Vagina (tissue), 2 donors: ENCODE data around the gene TBC1D17. TPM values are rescaled to one million over a fixed set of nuclear protein-coding genes. Genes with fewer than 3 reads are reported as not detected.

Experiments
- DNase-seq, 2 donors: peaks; one replicate each; pipeline ENCODE4 v3.0.0-alpha.2; 2017; ENCODE audit errors: extremely low spot score in 2 of 2
- H3K27ac ChIP-seq: fragments of 200-600 bp; sonication (generic); one replicate; pipeline ENCODE4 v1.5.1; 2019
- H3K27me3 ChIP-seq: fragments of 200-600 bp; sonication (generic); one replicate; pipeline ENCODE4 v1.5.1; 2019
- H3K36me3 ChIP-seq, 2 donors: fragments of 200-600 bp; sonication (generic); one replicate each; pipeline ENCODE4 v1.5.1; 2017 to 2019
- H3K4me1 ChIP-seq: fragments of 200-600 bp; sonication (generic); one replicate; pipeline ENCODE4 v1.5.1; 2019
- H3K4me3 ChIP-seq, 2 donors: fragments of 200-600 bp; sonication (generic); 1 replicate in 1 of 2; 2 replicates in 1 of 2; pipeline ENCODE4 v1.5.1; 2016 to 2019
- H3K9me3 ChIP-seq: fragments of 200-600 bp; sonication (generic); one replicate; pipeline ENCODE4 v1.5.1; 2019
- POLR2A ChIP-seq, 2 donors: fragments of 450-650 bp; IDR thresholded peaks; one replicate each; pipeline ENCODE4 v1.6.1; 2017; ENCODE audit warnings: antibody characterized with exemption in 2 of 2, mild to moderate bottlenecking in 2 of 2, moderate library complexity in 2 of 2
- POLR2AphosphoS5 ChIP-seq, 2 donors: sonication (generic); formaldehyde crosslinking; IDR thresholded peaks; one replicate each; pipeline ENCODE4 v1.9.0; 2017; ENCODE audit warnings: antibody characterized with exemption in 2 of 2, mild to moderate bottlenecking in 2 of 2, low read depth in 1 of 2; ENCODE audit not compliant: insufficient read depth in 1 of 2
- intact Hi-C: fragments of 100-400 bp; cut with DNase I; formaldehyde crosslinking; loops from one replicate; pipeline ENCODE4 v1.15.1; 2023
- total RNA-seq: library from RNA; depleted of rRNA; stranded (reverse); fragments of >200 nt; gene quantifications from one replicate; pipeline ENCODE4 v1.2.3, GENCODE V29; 2016
- TF ChIP-seq, protein P1 (sequence below), 3 experiments: fragments of 450-650 bp in 2 of 3; fragments of 200-600 bp in 1 of 3; sonication (generic) in 1 of 3; IDR thresholded peaks; one replicate each; pipeline ENCODE4 v1.5.1; 2017 to 2019; ENCODE audit warnings: antibody characterized with exemption in 3 of 3, mild to moderate bottlenecking in 2 of 3, moderate library complexity in 2 of 3

Gene TBC1D17
- total RNA-seq, 1 donor from 2014 or later = 34.9 TPM

DNA sequence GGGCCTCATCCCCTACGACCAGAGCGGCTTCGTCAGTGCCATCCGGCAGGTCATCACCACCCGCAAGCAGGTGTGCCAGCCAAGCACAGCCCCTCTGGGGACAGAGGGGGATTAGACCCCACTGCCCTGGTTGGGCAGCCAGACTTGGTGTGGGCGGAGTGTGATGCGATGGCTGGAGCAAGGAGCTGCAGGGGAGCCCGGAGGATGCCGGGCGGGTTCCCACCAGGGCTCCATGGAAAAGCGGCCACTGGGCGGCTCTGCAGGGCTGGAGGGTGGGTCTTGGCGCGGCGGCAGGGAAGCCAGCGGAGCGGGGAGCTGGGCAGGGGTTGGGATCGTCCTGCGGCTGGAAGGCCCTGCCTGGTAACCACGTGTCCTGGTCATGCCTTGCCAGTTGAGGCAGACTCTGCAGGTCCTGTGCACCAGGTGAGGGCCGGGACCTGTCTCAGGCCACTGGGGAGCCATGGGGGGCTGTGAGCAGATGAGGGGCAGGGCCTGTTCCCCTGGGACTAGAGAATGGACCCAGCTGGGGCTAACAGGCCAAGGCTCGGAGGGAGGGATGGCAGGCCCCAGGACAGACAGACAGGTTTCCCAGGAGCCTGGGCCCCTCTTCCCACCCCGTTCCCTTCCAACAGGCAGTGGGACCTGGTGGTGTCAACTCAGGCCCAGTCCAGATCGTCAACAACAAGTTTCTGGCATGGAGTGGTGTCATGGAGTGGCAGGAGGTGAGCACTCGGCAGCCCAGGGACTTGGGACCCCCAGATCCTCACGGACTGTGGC is 20.3 kb upstream of the TBC1D17 start:
- Histone ChIP-seq H3K36me3 (peaks cover 0 to 57% of the 10 kb centered on the region in 2 donors), H3K27me3 (no peaks in the 10 kb centered on the region), H3K27ac (no peak overlapping the region), H3K4me3 (no peak overlapping the region), H3K4me1 (peaks cover 34% of the 10 kb centered on the region), H3K9me3 (no peaks in the 10 kb centered on the region)
- TF ChIP-seq POLR2A (IDR thresholded peaks at IDR 0.05) (no peak), POLR2AphosphoS5 (IDR thresholded peaks at IDR 0.05; ENCODE audit: insufficient read depth in 1 of 2, low read depth in 1 of 2) (no peak)
- TF ChIP-seq, protein P1, sequence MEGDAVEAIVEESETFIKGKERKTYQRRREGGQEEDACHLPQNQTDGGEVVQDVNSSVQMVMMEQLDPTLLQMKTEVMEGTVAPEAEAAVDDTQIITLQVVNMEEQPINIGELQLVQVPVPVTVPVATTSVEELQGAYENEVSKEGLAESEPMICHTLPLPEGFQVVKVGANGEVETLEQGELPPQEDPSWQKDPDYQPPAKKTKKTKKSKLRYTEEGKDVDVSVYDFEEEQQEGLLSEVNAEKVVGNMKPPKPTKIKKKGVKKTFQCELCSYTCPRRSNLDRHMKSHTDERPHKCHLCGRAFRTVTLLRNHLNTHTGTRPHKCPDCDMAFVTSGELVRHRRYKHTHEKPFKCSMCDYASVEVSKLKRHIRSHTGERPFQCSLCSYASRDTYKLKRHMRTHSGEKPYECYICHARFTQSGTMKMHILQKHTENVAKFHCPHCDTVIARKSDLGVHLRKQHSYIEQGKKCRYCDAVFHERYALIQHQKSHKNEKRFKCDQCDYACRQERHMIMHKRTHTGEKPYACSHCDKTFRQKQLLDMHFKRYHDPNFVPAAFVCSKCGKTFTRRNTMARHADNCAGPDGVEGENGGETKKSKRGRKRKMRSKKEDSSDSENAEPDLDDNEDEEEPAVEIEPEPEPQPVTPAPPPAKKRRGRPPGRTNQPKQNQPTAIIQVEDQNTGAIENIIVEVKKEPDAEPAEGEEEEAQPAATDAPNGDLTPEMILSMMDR (IDR thresholded peaks at IDR 0.05) = no peak
- DNase-seq = no peak
- intact Hi-C loops = loop anchor here (10.0 kb wide), 1 partner anchor 102 kb away; no protein-coding TSS in a partner anchor

- intact Hi-C loops = loop anchor here (10.0 kb wide), 1 partner anchor 103 kb away; no protein-coding TSS in a partner anchor
- no peak overlapping the region for H3K27ac ChIP-seq
- no peaks in the 10 kb centered on the region for H3K9me3 ChIP-seq
- H3K36me3 ChIP-seq = peaks cover 0 to 59% of the 10 kb centered on the region in 2 donors
- no peaks in the 10 kb centered on the region for H3K27me3 ChIP-seq
- no peak overlapping the region for H3K4me3 ChIP-seq
- H3K4me1 ChIP-seq = peaks cover 28% of the 10 kb centered on the region
- DNase-seq = no peak
- TF ChIP-seq POLR2A (IDR thresholded peaks at IDR 0.05) (no peak), POLR2AphosphoS5 (IDR thresholded peaks at IDR 0.05; ENCODE audit: insufficient read depth in 1 of 2, low read depth in 1 of 2) (no peak)
- TF ChIP-seq, protein P1 (IDR thresholded peaks at IDR 0.05) = no peak
Observed at GRCh38 chr19:49857838-49858087, 19.7 kb upstream of the TBC1D17 start.

- DNase-seq = no peak
- peaks cover 0 to 62% of the 10 kb centered on the region in 2 donors for H3K36me3 ChIP-seq
- peaks cover 23% of the 10 kb centered on the region for H3K4me1 ChIP-seq
- TF ChIP-seq, protein P1 (IDR thresholded peaks at IDR 0.05) = no peak
- TF ChIP-seq POLR2A (IDR thresholded peaks at IDR 0.05) (no peak), POLR2AphosphoS5 (IDR thresholded peaks at IDR 0.05; ENCODE audit: insufficient read depth in 1 of 2, low read depth in 1 of 2) (no peak)
- H3K27ac ChIP-seq = no peak overlapping the region
- no peak overlapping the region for H3K4me3 ChIP-seq
- intact Hi-C loops = loop anchor here (10.0 kb wide), 1 partner anchor 104 kb away; no protein-coding TSS in a partner anchor
- no peaks in the 10 kb centered on the region for H3K9me3 ChIP-seq
- no peaks in the 10 kb centered on the region for H3K27me3 ChIP-seq
Observed at GRCh38 chr19:49858088-49858985, 19.2 kb upstream of the TBC1D17 start.

DNA sequence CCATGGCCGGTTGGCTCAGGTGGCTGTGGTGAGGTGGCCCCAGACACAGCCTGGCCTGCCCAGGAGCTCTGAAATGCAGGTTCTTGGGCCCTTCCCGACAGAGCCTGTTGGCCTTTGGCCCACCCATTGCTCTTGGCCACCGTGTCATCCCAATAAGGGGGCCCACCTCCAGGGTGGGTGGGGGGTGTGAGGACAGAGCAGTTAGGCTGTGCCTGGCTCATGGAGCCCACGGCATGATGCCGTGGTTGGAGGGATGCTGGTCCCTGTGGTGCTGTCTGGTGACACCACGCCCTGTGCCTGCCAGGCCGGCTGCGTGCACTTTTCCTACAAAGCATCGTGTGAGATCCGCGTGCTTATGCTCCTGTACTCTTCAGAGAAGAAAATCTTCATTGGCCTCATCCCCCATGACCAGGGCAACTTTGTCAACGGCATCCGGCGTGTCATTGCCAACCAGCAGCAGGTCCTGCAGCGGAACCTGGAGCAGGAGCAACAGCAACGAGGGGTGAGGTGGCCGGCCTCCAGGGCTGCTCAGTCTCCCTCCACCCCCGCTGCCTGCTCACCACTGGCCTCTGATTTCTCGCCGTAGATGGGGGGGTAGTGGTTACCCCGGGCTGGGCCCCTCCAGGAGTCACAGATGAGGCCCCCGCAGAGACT is 17.7 kb upstream of the TBC1D17 start:
- Histone ChIP-seq H3K9me3 (no peaks in the 10 kb centered on the region), H3K27me3 (no peaks in the 10 kb centered on the region), H3K36me3 (peaks cover 0 to 69% of the 10 kb centered on the region in 2 donors), H3K27ac (no peak overlapping the region), H3K4me3 (no peak overlapping the region), H3K4me1 (peaks cover 10% of the 10 kb centered on the region)
- no peak for DNase-seq
- intact Hi-C loops = loop anchor here (5.0 to 10.0 kb wide), 2 partner anchors 43 to 105 kb away; partner anchors contain the start of gene MED25
- TF ChIP-seq, protein P1 (IDR thresholded peaks at IDR 0.05) = no peak
- TF ChIP-seq POLR2AphosphoS5 (IDR thresholded peaks at IDR 0.05; ENCODE audit: insufficient read depth in 1 of 2, low read depth in 1 of 2) (no peak), POLR2A (IDR thresholded peaks at IDR 0.05) (no peak)
